Measurements from ENCODE around the gene NAA25.

NAA25 gene

GRCh38 chr12:112108202-112109079, at the start of gene NAA25:
NAA25 (minus strand) TSS chr12:112108783; CDS start chr12:112108773, 10 bp downstream.
- peak; percentile 93 for DNase-seq

- DNase-seq: no peak
Measured at GRCh38 chr12:112153893-112154219, 45.3 kb upstream of the NAA25 start.

- DNase-seq: no peak
Measured at GRCh38 chr12:112153181-112153892, 44.8 kb upstream of the NAA25 start.

GRCh38 chr12:112151766-112152541, 43.4 kb upstream of the NAA25 start:
- no peak for DNase-seq

GRCh38 chr12:112149596-112149995, 41.0 kb upstream of the NAA25 start:
- no peak for DNase-seq

GRCh38 chr12:112148031-112148513, 39.5 kb upstream of the NAA25 start:
- DNase-seq: no peak

- no peak for DNase-seq
Measured at GRCh38 chr12:112146123-112146522, 37.5 kb upstream of the NAA25 start.

- no peak for DNase-seq
Measured at GRCh38 chr12:112140728-112141127, 32.1 kb upstream of the NAA25 start.

GRCh38 chr12:112134731-112135130, 26.1 kb upstream of the NAA25 start:
- no peak for DNase-seq

GRCh38 chr12:112133418-112133817, 24.8 kb upstream of the NAA25 start:
- no peak for DNase-seq

GRCh38 chr12:112131686-112132085, 23.1 kb upstream of the NAA25 start:
- DNase-seq: no peak

- DNase-seq: no peak
Measured at GRCh38 chr12:112130441-112130998, 21.9 kb upstream of the NAA25 start.

- no peak for DNase-seq
Measured at GRCh38 chr12:112126911-112127310, 18.3 kb upstream of the NAA25 start.

- no peak for DNase-seq
Measured at GRCh38 chr12:112126000-112126438, 17.4 kb upstream of the NAA25 start.

- peak; percentile 99 for DNase-seq
Measured at GRCh38 chr12:112125250-112125999, 16.8 kb upstream of the NAA25 start, which contains the start of gene TRAFD1. TRAFD1 (plus strand) TSS chr12:112125560; CDS start chr12:112130523, 4,963 bp downstream.

- no peak for DNase-seq
Measured at GRCh38 chr12:112124918-112125249, 16.3 kb upstream of the NAA25 start.

- DNase-seq: no peak
Measured at GRCh38 chr12:112122823-112123690, 14.5 kb upstream of the NAA25 start.

GRCh38 chr12:112121780-112122565, 13.4 kb upstream of the NAA25 start:
- DNase-seq: no peak

- no peak for DNase-seq
Measured at GRCh38 chr12:112117685-112118084, 9.1 kb upstream of the NAA25 start.
